Natural killer cell treated with Interleukin-12 subunit alpha and Interleukin-12 subunit beta and Interleukin-15 and Interleukin-18, amount 100 ng/mL, for 72 hours (primary cell): ENCODE results near the gene ALPK3. TPM values are rescaled to one million over a fixed set of nuclear protein-coding genes. Genes with fewer than 3 reads are reported as not detected.

Experiments
- ATAC-seq, 2 donors: fragments of 150-1000 bp; cut with Tn5 transposase in 1 of 2; sonication (Bioruptor Pico), chemical (Tn5 transposase) in 1 of 2; 2 replicates each; pipeline ENCODE4 v1.10.0; 2021
- DNase-seq: peaks from one replicate; pipeline ENCODE4 v3.0.0; 2022; ENCODE audit warnings: low spot score
- H3K27ac Mint-ChIP-seq, 2 donors: 1 replicate in 1 of 2; 2 replicates in 1 of 2; pipeline ENCODE4 v1.8.0; 2022; ENCODE audit warnings: mixed read lengths in 2 of 2, mild to moderate bottlenecking in 1 of 2, moderate library complexity in 1 of 2
- H3K27me3 Mint-ChIP-seq, 2 donors: 1 replicate in 1 of 2; 2 replicates in 1 of 2; pipeline ENCODE4 v1.8.0; 2022; ENCODE audit warnings: mixed read lengths in 2 of 2
- H3K36me3 Mint-ChIP-seq: one replicate; pipeline ENCODE4 v1.8.0; 2022; ENCODE audit warnings: mixed read lengths
- H3K4me1 Mint-ChIP-seq, 2 donors: 1 replicate in 1 of 2; 2 replicates in 1 of 2; pipeline ENCODE4 v1.8.0; 2022; ENCODE audit warnings: low read depth in 2 of 2, mixed read lengths in 2 of 2, mild to moderate bottlenecking in 1 of 2
- H3K4me3 Mint-ChIP-seq: one replicate; pipeline ENCODE4 v1.8.0; 2022; ENCODE audit warnings: mixed read lengths
- H3K9me3 Mint-ChIP-seq: 2 replicates; pipeline ENCODE4 v1.8.0; 2022; ENCODE audit warnings: mixed read lengths
- total RNA-seq, 2 donors: library from RNA; stranded (reverse); gene quantifications; one replicate each; pipeline ENCODE4 v1.2.3, GENCODE V29; 2022

Gene ALPK3, protein sequence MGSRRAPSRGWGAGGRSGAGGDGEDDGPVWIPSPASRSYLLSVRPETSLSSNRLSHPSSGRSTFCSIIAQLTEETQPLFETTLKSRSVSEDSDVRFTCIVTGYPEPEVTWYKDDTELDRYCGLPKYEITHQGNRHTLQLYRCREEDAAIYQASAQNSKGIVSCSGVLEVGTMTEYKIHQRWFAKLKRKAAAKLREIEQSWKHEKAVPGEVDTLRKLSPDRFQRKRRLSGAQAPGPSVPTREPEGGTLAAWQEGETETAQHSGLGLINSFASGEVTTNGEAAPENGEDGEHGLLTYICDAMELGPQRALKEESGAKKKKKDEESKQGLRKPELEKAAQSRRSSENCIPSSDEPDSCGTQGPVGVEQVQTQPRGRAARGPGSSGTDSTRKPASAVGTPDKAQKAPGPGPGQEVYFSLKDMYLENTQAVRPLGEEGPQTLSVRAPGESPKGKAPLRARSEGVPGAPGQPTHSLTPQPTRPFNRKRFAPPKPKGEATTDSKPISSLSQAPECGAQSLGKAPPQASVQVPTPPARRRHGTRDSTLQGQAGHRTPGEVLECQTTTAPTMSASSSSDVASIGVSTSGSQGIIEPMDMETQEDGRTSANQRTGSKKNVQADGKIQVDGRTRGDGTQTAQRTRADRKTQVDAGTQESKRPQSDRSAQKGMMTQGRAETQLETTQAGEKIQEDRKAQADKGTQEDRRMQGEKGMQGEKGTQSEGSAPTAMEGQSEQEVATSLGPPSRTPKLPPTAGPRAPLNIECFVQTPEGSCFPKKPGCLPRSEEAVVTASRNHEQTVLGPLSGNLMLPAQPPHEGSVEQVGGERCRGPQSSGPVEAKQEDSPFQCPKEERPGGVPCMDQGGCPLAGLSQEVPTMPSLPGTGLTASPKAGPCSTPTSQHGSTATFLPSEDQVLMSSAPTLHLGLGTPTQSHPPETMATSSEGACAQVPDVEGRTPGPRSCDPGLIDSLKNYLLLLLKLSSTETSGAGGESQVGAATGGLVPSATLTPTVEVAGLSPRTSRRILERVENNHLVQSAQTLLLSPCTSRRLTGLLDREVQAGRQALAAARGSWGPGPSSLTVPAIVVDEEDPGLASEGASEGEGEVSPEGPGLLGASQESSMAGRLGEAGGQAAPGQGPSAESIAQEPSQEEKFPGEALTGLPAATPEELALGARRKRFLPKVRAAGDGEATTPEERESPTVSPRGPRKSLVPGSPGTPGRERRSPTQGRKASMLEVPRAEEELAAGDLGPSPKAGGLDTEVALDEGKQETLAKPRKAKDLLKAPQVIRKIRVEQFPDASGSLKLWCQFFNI (N-terminal part only)
- total RNA-seq: under 1 TPM; 0.43 to 0.67 TPM

DNA sequence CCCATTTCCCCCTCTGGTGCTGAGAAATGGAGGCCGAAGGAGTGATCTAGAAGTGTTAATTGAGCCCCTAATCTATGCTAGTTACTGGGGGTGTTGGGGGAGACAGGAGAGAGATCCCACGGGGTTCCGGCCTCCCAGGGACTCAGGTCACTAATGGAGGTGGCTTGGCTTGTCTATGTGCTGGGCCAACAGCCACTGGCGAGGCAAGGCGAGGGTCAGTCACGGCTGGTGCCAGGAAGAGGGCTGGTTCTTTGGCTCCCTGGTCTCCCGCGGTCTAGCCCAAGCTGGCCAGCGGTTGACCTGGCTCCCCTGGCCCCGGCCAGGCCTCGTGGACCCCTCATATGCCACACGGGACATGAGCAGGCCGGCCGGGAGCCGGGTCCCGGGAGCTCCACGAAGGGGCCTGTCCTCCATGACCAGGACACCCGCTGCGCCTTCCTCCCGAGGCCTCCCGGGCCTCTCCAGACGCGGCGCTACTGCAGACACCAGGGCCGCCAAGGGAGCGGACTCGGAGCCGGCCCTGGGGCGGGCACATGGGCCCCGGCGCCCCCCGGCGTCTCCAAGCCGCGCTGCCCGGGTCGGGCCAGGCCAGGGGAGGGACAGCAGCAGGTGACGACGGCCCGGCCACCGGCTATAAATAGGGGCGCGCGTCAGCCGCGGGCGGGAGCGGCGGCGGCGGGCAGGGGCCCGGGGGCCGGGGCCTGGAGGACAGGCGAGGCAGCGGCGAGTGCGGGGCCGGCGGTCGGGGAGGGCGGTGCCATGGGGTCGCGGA is at the start of gene ALPK3:
ALPK3 (plus strand) TSS at position 663 of the 772 bp plus-strand sequence; CDS start at position 760, 97 bp downstream.
- Mint-ChIP-seq H3K4me1 (peaks cover 6 to 9% of the 10 kb centered on the region in 2 donors), H3K27ac (peak within 1 kb of the TSS in 1 of 2 donors; percentile 25), H3K27me3 (peaks cover 11 to 14% of the 10 kb centered on the region in 2 donors), H3K36me3 (no peaks in the 10 kb centered on the region), H3K4me3 (no peak within 1 kb of the TSS), H3K9me3 (no peaks in the 10 kb centered on the region)
- peak in 1 of 2 donors; percentile 11 for ATAC-seq
- DNase-seq: no peak

DNA sequence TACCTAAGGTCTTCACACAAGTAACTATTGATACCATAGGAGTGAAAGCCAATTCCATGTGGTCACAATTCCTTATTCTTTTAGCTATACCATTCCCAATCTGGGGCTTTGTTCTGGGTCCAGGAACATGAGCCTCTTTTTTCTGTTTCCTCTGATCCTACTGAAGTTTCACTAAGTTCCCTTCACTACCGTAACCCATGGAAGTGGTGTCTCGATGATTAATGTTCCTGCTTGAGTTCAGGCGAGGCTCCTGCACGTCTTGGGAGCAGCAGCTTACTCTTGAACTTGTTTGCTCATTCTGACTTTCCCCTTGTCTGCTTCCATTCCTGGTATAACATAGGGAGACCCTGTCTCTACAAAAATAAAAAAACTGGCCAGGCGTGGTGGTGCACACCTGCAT is 45.1 kb upstream of the ALPK3 start:
- H3K36me3 Mint-ChIP-seq: peaks cover 10% of the 10 kb centered on the region
- H3K9me3 Mint-ChIP-seq: no peaks in the 10 kb centered on the region
- no peak overlapping the region for H3K27ac Mint-ChIP-seq
- H3K4me3 Mint-ChIP-seq: no peak overlapping the region
- H3K4me1 Mint-ChIP-seq: peaks cover 25 to 30% of the 10 kb centered on the region in 2 donors
- no peak for ATAC-seq
- no peaks in the 10 kb centered on the region for H3K27me3 Mint-ChIP-seq
- DNase-seq: no peak

DNA sequence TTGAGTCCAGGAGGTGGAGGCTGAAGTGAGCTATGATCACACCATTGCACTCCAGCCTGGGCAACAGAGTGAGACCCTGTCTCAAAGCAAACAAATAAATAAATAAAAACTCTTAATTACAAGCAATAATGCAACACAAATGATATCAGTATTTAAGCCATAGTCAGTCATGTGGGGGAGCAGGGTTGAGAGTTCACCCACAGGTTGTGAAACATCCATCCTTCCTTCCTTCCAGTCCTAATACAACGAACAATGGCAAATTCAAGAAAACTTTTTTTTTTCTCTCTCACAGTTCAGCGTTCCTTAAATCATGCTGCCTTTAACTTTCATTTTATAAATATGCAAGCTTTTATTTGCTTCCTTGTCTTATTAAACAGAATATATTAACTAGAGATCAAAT is 44.7 kb upstream of the ALPK3 start:
- Mint-ChIP-seq H3K27ac (no peak overlapping the region), H3K36me3 (peaks cover 10% of the 10 kb centered on the region), H3K27me3 (no peaks in the 10 kb centered on the region), H3K4me1 (peaks cover 25 to 30% of the 10 kb centered on the region in 2 donors), H3K4me3 (no peak overlapping the region), H3K9me3 (no peaks in the 10 kb centered on the region)
- no peak for DNase-seq
- ATAC-seq: no peak

DNA sequence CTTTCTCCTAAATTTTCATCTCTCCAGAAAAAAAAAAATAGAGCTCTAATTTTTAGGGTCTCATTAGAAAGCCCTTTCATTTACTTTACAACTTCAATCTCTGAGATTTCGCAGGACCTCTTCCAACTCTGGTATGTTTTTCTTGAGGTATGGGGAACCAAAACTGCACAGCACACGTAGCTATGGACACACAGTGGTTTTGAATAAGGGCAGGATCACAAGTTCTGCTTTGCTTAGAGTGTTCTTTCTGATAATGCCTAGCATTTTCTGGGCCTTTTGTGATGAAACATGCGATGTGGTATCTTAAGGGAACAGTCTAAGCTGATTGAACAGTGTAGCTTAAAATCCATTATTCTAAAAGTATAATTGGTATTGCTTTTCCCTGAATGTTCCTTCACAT is 43.4 kb upstream of the ALPK3 start:
- H3K27me3 Mint-ChIP-seq: no peaks in the 10 kb centered on the region
- H3K4me3 Mint-ChIP-seq: no peak overlapping the region
- no peak overlapping the region for H3K27ac Mint-ChIP-seq
- H3K36me3 Mint-ChIP-seq: peaks cover 7% of the 10 kb centered on the region
- H3K9me3 Mint-ChIP-seq: no peaks in the 10 kb centered on the region
- H3K4me1 Mint-ChIP-seq: peaks cover 32 to 33% of the 10 kb centered on the region in 2 donors
- DNase-seq (no peak), ATAC-seq (no peak)

DNA sequence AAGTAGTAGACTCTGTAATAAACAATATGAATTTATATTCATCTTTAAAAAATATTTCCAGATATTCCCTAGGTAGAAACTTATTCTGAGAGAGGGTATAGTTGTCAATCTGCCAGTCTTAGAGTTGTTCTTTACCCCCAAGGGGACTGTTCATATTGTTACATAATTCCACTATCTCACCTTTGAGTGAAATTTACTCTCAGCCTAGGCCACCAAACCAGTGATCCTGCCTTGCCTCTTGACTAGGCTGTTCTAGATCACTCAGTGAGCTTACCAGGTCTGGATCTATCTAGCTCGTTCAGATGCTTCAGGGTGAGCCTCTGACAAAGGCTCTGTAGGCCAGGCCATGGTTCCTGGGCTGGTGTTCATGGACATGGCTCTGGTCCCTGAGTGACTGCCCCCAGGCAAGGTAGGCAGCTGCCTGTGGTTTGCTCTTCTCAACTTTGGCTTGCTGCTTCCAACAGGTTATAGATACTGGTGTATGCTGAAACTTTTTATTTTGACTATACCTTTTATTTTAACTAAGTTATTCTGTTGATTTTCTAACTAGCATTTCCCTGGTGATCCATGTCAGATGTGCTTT is 41.2 kb upstream of the ALPK3 start:
- H3K27me3 Mint-ChIP-seq: no peaks in the 10 kb centered on the region
- peak overlapping the region in 1 of 2 donors; percentile 43 for H3K27ac Mint-ChIP-seq
- ATAC-seq (no peak), DNase-seq (no peak)
- peaks cover 14 to 20% of the 10 kb centered on the region in 2 donors for H3K4me1 Mint-ChIP-seq
- no peaks in the 10 kb centered on the region for H3K9me3 Mint-ChIP-seq
- H3K36me3 Mint-ChIP-seq: no peaks in the 10 kb centered on the region
- no peak overlapping the region for H3K4me3 Mint-ChIP-seq

DNA sequence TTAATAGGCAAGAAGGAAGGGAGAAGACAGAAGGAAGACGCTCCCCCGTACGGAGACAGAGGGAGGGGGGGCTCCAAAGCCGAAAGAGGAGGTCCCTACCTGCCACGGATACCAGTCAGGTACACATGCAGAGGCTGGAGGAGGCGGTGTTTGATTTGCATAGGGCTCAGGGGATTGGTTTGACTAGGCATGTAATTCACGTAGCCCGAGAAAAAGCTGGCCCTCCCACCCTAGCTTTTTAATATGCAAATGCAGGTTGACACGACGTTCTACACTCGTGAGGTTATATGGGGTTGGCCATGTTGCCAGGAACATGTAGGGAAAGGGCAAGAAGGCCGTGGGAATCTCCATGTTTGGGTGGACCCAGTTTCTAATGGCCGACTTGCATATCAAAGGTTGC is 39.0 kb upstream of the ALPK3 start:
- H3K4me1 Mint-ChIP-seq: peaks cover 5 to 12% of the 10 kb centered on the region in 2 donors
- no peak overlapping the region for H3K27ac Mint-ChIP-seq
- no peaks in the 10 kb centered on the region for H3K27me3 Mint-ChIP-seq
- H3K36me3 Mint-ChIP-seq: no peaks in the 10 kb centered on the region
- no peak for ATAC-seq
- no peaks in the 10 kb centered on the region for H3K9me3 Mint-ChIP-seq
- H3K4me3 Mint-ChIP-seq: no peak overlapping the region
- no peak for DNase-seq

DNA sequence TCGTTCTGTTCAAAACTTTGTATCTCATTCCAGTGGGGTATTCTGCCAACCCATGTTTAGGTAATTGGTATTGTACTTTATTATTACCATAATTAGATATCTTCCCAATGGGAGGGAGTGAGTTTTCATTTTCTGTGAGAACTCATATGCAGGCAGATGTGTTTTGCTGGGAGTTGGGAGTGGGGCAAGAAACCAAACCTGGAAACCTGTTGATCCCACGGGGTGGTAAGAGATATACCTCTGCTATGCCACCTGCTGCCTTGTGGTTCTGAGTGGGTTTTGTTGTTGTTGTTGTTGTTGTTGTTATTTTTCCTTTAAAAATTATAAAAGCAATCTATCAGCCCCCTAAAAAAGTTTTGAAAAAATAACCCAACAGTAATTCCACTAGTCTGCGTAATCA is 36.7 kb upstream of the ALPK3 start:
- H3K9me3 Mint-ChIP-seq: no peaks in the 10 kb centered on the region
- H3K27ac Mint-ChIP-seq: no peak overlapping the region
- H3K4me3 Mint-ChIP-seq: no peak overlapping the region
- no peaks in the 10 kb centered on the region for H3K27me3 Mint-ChIP-seq
- DNase-seq (no peak), ATAC-seq (no peak)
- peaks cover 5% of the 10 kb centered on the region for H3K36me3 Mint-ChIP-seq
- H3K4me1 Mint-ChIP-seq: peaks cover 11 to 19% of the 10 kb centered on the region in 2 donors

DNA sequence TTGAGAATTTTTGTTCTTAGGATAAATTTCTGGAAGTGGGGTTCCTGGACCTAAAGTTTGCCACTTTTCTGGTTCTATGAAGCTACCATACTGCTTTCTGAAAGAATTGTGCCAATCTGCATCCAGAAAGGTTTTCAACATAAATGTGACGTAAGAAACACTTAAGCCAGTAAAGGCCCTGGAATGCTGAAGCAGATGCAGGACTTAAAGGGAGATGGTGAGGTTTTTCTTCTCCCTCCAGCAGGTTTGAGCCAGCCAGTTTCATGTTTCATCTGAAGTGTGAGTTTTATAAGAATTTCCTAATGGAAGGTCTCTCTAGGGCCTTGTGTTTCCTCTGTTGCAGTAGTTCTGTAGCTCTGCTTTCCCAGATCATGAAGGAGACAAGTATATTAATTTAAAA is 35.7 kb upstream of the ALPK3 start:
- peaks cover 5% of the 10 kb centered on the region for H3K36me3 Mint-ChIP-seq
- H3K4me3 Mint-ChIP-seq: no peak overlapping the region
- DNase-seq: no peak
- H3K9me3 Mint-ChIP-seq: no peaks in the 10 kb centered on the region
- no peak overlapping the region for H3K27ac Mint-ChIP-seq
- no peaks in the 10 kb centered on the region for H3K27me3 Mint-ChIP-seq
- no peak for ATAC-seq
- H3K4me1 Mint-ChIP-seq: peaks cover 19 to 29% of the 10 kb centered on the region in 2 donors

DNA sequence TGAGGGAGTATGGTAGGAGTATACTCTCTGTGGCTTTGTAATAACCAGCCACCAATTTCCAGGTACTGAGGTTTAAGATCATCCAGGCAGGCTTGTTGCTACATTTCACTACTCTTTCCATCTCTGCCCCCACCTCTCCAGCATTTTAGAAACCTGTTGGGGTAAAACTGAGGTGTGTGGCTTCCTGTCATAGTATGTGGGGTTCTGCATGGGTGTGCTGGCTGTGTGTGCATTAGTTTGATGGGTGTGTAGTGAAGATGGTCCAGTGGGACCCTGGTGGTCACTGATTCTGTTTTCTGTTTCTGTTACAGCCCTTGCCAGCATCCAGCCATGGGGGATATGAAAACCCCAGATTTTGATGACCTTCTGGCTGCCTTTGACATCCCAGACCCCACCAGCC is 34.8 kb upstream of the ALPK3 start:
- no peak overlapping the region for H3K4me3 Mint-ChIP-seq
- DNase-seq: no peak
- peaks cover 19 to 29% of the 10 kb centered on the region in 2 donors for H3K4me1 Mint-ChIP-seq
- H3K27me3 Mint-ChIP-seq: no peaks in the 10 kb centered on the region
- no peak for ATAC-seq
- H3K36me3 Mint-ChIP-seq: peaks cover 5% of the 10 kb centered on the region
- no peak overlapping the region for H3K27ac Mint-ChIP-seq
- H3K9me3 Mint-ChIP-seq: no peaks in the 10 kb centered on the region

DNA sequence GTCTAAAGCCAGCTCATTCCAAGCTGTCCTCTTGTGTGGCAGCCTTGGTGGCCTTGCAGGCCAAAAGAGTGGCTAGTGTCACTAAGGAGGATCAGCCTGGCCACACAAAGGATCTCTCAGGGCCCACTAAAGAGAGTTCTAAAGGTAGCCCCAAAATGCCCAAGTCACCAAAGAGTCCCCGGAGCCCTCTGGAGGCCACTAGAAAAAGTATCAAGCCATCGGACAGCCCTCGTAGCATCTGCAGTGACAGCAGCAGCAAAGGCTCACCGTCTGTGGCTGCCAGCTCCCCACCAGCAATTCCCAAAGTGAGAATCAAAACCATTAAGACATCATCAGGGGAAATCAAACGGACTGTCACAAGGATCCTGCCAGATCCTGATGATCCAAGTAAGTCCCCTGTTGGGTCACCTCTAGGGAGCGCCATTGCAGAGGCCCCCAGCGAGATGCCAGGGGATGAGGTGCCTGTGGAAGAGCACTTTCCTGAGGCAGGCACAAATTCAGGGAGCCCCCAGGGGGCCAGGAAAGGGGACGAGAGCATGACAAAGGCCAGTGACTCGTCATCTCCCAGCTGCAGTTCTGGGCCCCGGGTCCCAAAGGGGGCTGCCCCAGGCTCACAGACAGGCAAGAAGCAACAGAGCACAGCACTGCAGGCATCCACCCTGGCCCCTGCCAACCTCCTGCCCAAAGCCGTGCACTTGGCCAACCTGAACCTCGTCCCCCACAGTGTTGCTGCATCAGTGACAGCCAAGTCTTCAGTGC is 33.5 kb upstream of the ALPK3 start:
- Mint-ChIP-seq H3K4me3 (no peak overlapping the region), H3K27ac (no peak overlapping the region), H3K9me3 (no peaks in the 10 kb centered on the region), H3K4me1 (peaks cover 29 to 34% of the 10 kb centered on the region in 2 donors), H3K36me3 (peaks cover 5% of the 10 kb centered on the region), H3K27me3 (no peaks in the 10 kb centered on the region)
- peak in 1 of 2 donors; percentile 31 for ATAC-seq
- DNase-seq: no peak

DNA sequence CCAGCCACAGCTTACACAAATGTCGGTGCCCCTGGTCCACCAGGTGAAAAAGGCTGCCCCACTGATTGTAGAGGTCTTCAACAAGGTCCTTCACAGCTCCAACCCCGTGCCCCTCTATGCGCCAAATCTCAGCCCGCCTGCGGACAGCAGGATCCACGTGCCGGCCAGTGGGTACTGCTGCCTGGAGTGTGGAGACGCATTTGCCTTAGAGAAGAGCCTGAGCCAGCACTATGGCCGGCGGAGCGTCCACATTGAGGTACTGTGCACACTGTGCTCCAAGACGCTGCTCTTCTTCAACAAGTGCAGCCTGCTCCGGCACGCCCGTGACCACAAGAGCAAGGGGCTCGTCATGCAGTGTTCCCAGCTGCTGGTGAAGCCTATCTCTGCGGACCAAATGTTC is 32.9 kb upstream of the ALPK3 start:
- Mint-ChIP-seq H3K4me3 (no peak overlapping the region), H3K9me3 (no peaks in the 10 kb centered on the region), H3K4me1 (peaks cover 29 to 33% of the 10 kb centered on the region in 2 donors), H3K27me3 (no peaks in the 10 kb centered on the region), H3K27ac (peak overlapping the region; percentile 15 to 43), H3K36me3 (peaks cover 5% of the 10 kb centered on the region)
- DNase-seq (no peak), ATAC-seq (no peak)

DNA sequence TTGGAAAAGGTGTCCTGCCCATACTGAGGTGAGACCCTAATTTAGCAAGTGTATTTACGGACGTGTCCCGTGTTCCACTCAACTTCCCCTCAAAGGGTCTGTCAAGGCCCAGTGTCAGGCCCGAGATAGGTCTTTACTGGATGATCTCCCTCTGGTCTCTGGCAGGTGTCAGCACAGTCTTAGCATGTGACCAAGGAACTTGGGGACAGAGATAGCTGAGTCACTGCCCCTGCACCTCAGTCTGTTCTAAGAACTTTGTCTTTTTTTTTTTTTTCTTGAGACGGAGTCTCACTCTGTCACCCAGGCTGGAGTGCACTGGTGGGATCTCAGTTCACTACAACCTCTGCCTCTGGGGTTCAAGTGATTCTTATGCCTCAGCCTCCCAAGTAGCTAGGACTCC is 32.1 kb upstream of the ALPK3 start:
- ATAC-seq: no peak
- Mint-ChIP-seq H3K36me3 (peaks cover 5% of the 10 kb centered on the region), H3K27me3 (no peaks in the 10 kb centered on the region), H3K4me3 (peak overlapping the region; percentile 15), H3K4me1 (peaks cover 29 to 33% of the 10 kb centered on the region in 2 donors), H3K9me3 (no peaks in the 10 kb centered on the region), H3K27ac (peak overlapping the region; percentile 15 to 43)
- no peak for DNase-seq
